DMS53 treated with DMSO at 0.1 percent for 48 hours (cell line): ENCODE data around the gene LGR6.

Experiments
- DNase-seq: peaks from one replicate; lab custom pipeline; 2025; ENCODE audit not compliant: unreplicated experiment; lab: John Stamatoyannopoulos, UW

LGR6 gene

DNA sequence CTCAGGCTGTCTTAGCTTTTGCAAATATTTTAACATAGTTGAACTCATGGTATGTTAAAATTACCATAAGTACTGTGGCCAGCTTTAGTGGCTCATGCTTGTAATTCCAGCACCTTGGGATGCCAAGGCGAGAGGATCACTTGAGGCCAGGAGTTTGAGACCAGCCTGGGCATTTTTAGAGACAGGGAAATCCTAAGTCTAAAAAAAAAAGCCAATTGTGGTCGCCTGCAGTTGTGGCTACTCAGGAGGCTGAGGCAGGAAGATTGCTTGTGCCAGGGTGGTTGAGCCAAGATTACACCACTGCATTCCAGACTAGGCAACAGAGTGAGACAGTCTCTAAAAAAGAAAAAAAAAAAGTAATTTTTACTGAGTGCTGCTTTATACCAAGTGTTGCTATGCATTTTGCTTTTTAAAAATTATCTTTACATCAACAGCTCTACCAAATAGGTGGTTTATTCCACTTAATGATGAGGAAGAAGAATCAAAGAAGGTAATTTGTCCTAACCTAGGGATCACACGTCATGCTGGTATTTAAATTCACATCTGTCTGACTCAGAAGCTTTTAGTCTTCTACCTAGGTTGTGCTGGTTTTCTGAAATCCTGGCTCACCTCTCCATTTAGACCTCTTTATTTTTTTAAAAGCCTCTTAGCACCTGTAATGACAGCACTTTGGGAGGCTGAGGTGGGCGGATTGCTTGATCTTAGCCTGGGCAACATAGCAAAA is 171.7 kb downstream of the LGR6 start:
- no peak for DNase-seq

GRCh38 chr1:202367271-202367670 is 173.7 kb downstream of the LGR6 start:
- no peak for DNase-seq
